HG02759 (cell line): ENCODE results near the gene PRRC1.

Experiments
- ATAC-seq: cut with Tn5 transposase; IDR thresholded peaks from one replicate; pipeline ENCODE4 v1.9.1; 2021; ENCODE audit warnings: mild to moderate bottlenecking, moderate library complexity; ENCODE audit not compliant: unreplicated experiment

PRRC1 gene

DNA sequence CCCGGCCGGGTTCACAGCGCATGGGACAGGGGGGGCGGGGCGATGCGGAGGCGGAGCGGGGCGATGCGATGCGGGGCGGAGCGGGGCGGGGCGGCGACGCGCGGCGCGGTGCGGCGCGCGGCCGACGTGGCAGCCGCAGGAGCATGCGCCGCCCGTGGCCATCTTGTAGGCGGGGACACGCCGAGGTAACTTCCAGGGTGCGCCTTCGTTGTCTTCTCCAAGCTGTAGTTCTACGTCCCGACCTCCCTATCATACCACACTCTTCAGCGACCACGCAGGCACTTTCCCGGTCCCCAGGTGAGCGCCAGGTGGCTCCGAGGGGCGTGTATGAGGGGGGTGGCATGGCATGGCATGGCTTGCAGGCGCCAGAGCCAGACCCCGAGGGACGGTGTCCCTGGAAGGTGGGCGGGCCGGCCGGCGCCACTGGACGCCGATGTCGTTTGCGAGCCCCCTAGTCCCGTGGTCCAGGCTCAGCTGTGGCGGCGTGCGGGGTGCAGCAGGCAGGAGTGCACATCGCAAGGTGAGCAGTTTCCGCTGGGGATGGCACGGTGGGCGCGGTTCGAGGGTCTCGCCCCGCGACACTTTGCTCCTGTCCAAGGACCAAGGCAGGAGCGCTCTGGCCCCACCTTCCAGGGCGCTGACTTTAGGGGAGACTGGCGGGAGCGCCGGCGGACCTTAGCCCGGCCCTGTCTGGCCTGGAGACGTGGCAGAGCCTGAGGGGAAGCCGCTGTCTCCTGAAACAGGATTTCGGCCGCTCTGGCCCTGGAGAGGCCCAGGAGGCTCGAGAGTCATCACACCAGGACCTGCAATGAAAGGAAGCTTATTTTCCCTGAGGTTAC is at the start of gene PRRC1:
PRRC1 (plus strand) TSS at position 161 of the 839 bp plus-strand sequence. CDS start 5,840 bp downstream, outside the sequence.
- ATAC-seq, result peak; percentile 92

DNA sequence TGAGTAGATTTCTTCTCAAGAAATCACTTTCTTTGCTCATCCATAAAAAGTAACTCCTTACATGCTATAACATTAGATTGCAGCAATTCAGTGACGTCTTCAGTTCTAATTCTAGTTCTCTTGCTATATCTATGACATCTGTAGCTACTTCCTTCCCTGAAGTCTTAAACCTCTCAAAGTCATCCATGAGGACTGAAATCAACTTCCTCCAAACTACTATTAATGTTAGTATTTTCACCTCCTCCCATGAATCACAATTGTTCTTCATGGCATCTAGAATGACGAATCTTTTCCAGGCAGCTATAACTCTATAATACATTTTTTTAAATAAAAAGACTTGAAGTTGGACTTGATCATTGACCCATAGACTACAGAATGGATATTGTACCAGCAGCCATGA is 46.2 kb upstream of the PRRC1 start:
- ATAC-seq, result no peak

DNA sequence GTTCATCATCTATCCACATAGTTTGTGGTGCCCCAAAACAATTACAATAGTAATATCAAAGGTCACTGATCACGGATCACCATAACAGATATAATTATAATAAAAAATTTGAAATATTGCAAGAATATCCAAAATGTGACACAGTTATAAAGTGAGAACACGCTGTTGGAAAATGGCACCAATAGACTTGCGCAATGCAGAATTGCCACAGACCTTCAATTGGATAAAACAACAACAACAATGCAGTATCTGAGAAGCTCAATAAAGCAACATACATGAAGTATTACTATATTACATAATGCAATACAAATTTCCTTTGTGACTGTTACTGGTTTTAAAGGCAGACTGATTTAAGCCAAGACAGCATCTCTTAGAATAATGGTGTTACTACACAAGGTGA is 44.7 kb upstream of the PRRC1 start:
- ATAC-seq, result no peak

- ATAC-seq, result no peak
Observed at GRCh38 chr5:127486471-127486870, 31.0 kb upstream of the PRRC1 start.

DNA sequence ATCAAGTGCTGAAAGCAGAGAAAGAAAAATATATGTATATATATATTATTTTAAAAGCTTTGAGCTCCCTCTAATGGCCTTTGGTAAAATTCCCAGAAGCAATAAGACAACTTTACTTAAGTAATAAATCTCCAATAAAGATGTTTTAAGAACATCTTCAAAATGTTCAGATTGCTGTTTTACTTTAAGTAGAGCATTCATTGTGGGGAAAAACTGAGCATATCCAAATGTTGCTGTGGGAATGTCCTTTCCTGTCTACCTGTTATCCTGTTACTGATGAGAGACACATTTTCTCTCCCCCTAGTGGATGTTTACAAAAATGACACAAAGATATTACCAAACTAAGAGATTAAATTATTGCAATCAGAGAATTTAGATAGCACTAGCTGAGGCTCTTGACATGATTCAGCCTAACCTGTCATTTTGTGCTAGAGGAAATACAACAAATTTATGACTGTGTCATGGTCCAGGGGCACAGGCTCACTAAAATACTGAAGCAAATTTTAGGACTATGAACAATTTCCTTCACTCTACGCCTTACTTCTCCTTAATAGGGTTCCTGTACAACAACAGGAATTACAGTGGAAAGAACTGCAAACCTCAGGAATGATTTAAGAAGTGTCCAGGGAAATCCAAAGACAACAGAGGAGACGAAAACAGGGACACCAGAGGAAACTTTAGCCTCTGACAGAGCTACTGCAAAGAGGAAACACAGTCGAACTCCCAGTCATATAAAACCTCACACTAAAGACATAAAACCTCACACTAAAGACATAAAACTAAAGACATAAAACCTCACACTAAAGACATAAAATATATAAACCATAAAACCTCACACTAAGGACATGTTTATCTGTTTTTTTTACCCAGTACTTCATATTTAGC is 24.3 kb upstream of the PRRC1 start:
- ATAC-seq, result peak; percentile 77

GRCh38 chr5:127498548-127498947 is 18.9 kb upstream of the PRRC1 start:
- ATAC-seq, result no peak

GRCh38 chr5:127505905-127506304 is 11.5 kb upstream of the PRRC1 start:
- ATAC-seq, result no peak

DNA sequence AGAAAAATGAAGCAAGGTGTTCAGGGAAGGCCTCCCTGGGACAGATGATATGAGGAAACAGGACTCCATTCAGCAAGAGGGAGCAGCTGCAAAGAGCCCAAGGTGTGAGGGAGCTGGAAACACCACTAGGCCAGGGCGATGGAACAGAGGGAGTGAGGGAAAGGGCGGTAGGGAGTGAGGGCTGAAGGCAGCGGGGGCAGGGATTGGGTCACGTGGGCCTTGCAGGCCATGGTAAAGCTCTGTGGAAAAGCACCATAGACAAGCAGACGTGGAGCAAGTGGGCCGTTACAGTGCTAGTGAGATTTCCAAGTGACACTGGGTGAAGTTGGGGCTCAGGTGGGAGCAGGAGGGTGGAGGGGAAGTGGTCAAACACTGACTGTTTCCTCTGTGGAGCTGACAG is 10.8 kb upstream of the PRRC1 start:
- ATAC-seq, result no peak

DNA sequence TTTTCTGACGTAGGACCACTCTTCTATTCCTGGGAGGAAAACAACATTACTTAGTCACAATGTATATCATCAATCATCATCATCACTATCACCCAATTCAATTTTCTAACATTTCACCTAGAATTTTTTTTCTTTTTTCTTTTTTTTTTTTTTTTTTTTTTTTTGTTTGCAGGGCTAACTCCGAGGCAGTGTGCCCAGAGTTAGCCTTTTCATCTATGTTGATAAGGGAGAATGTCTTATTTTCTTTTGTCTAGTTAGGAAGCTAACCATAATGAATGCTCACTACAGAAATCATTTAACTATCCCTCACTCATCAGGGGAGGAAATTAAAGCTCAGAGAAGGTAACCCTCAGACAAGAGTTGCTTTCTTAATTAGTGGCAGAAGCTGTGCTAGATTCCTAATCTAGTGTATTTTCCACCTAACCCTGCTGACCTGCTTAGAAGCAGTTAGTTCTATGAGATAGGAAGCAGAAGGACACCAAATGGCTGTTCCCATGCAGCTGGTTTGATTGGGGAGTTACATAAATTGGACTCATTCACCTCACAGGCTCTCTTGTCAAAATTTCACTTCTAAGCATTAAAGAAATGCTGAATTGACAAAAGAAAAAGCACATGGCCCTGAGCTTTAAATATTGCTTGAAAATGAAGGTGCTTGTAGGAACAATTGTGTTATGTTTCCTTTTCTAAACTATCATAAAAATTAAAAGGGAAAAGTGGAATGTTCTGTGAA is 8.6 kb upstream of the PRRC1 start:
- no peak for ATAC-seq

DNA sequence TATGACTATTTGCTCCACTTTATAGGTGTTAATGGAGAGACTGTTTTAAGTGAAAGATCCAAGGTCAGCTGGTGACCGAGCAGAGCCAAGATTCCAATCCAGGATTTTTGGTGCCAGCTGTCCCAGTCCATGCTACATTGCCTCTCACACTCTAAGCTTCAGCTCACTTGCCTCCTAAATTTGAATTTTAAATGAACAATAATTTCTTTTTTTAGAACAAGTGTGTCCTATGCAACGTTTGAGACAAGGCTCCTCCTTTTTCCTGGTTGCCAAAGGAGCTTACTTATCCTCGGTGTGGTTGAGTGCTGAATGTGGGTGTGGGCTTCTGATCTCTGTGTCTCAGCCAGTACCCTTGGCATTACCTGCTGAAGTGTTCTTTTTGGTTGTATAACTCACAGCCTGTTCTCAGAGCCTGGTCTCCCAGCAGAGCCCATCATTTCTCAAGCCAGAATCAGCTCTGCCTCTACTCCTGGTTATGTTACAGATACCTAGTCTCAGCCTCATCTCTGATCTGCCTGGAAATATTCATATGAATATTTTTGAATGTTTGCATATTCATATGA is 4.0 kb upstream of the PRRC1 start:
- ATAC-seq, result no peak

DNA sequence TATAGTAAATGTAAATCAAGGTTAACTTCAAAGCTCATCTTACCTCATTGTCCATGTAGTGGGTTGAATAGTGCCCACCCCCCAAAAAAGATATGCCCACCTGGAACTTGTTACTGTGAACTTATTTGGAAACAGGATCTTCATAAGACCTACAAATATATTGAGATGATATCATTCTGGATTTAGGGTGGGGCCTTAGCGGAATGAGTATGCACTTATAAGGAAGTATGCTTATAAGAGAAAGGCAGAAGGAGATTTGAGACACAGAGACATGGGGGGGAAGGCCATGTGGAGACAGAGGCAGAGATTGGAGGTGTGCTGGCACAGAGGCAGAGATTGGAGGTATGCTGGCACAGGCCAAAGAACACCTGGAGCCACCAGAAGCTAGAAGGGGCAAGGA is 2.6 kb upstream of the PRRC1 start:
- ATAC-seq, result no peak

- ATAC-seq, result no peak
Observed at GRCh38 chr5:127515693-127516440, 1.6 kb upstream of the PRRC1 start.

DNA sequence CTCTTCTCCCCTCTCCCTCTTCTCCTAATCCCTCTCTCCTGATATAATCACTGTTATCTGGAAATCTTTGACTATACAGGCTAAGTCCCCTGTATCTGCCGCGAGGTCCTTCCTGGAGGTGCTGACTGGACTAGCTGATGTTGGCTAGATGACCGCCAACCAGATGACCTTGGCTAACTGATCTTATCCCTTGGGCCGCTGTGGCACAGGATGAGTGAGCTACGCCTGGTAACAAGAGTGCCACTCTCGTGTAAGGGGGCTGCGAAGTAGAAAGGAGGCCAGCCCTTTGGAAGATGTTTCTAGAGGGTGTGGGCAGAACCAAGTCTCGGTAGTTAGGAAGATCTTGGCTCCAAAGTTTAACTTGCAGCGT is 345 bp upstream of the PRRC1 start:
- ATAC-seq, result peak; percentile 33

DNA sequence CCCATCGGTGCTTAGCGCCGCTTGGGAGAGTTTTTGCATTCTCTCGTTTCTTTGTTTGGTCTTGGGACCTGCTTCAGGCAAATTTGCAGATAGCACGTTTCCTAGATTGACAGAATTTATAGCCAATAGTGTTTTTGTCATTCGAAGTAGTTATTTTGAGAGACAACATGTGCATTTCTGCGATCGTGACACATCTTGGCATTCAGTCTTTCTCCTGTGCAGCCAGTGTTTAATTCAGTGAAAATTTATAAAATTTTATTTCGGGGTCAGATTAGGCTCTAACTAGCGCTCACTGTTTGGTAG is 830 bp downstream of the PRRC1 start:
- ATAC-seq, result peak; percentile 25

DNA sequence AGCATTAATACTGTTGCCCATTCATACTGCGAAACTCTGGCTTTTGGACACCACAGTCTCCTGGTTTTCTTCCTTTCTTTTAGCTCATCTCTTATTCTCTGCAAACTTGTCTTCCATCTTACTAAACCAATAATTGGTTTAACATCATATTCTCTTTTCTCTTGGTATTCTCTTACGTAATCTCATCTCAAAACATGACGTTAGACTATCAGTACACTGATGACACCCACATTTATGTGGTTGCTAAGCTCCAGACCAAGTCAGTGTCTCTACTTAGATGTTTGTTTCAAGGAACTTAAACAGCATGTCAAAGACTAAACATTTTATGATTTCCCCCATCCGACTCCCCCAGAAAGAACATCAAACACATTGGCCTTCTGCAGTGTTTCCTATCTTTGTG is 2.1 kb downstream of the PRRC1 start:
- ATAC-seq, result no peak

- ATAC-seq, result no peak
Observed at GRCh38 chr5:127521138-127521770, 3.8 kb downstream of the PRRC1 start.

DNA sequence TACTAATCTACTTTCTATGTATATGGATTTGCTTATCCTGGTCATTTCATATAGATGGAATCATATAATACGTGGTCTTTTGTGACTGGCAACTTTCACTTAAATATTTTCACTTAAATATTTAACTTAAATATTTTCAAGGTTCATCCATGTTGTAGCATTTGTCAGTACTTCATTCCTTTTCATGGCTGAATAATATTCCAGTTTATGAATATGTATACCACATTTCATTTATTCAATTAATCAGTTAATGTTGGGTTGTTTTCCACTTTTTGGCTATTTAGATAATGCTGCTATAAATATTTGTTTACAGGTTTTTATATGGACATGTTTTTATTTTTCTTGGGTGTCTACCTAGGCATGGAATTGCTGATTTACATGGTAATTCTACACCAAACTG is 7.7 kb downstream of the PRRC1 start:
- no peak for ATAC-seq

- ATAC-seq, result no peak
Observed at GRCh38 chr5:127529904-127530682, 12.7 kb downstream of the PRRC1 start.

DNA sequence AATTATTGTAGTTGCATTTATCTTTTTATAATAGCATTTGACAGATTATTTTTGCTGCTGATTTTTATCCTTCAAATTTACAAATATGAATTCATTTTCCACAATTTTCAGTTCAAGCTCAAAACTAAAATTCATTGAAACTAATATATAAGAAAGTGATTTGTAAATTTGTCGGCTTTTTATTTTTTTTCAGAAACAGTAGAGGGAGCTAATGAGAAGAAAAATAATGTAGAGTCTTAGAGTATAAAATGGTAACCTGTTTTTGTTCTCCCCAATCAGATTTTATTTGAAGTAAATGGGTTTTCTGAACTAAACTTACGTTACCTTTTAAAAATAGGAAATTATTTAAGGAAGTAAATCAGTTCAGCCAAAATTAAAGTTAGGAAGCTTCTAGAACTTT is 19.2 kb downstream of the PRRC1 start:
- no peak for ATAC-seq
